WERI-Rb-1 (cell line): Measurements from ENCODE around the gene KRTAP4-7.

Source experiments
- DNase-seq: peaks from one replicate; pipeline ENCODE4 v3.0.0-alpha.2; 2020
- H3K27ac ChIP-seq: fragments of 250-450 bp; sonication (Bioruptor Pico); 2 replicates; pipeline ENCODE4 v1.5.1; 2020; ENCODE audit warnings: mild to moderate bottlenecking, moderate library complexity
- H3K27me3 ChIP-seq: fragments of 250-450 bp; sonication (Bioruptor Pico); 2 replicates; pipeline ENCODE4 v1.5.1; 2021; ENCODE audit warnings: mild to moderate bottlenecking, low read depth, moderate library complexity; ENCODE audit not compliant: insufficient read depth, severe bottlenecking
- H3K36me3 ChIP-seq: fragments of 250-450 bp; sonication (Bioruptor Pico); 2 replicates; pipeline ENCODE4 v1.5.1; 2020; ENCODE audit warnings: mild to moderate bottlenecking, moderate library complexity
- H3K4me3 ChIP-seq: 2 replicates; pipeline ENCODE4 v1.5.1; 2011; ENCODE audit warnings: low read depth, mild to moderate bottlenecking, control low read depth, low read length
- H3K9me3 ChIP-seq: fragments of 250-450 bp; sonication (Bioruptor Pico); 2 replicates; pipeline ENCODE4 v1.5.1; 2021; ENCODE audit warnings: mild to moderate bottlenecking, moderate library complexity; ENCODE audit not compliant: severe bottlenecking
- CTCF ChIP-seq: IDR thresholded peaks from 2 replicates; pipeline ENCODE4 v1.5.1; 2011; ENCODE audit warnings: low read depth, mild to moderate bottlenecking, control low read depth, inconsistent platforms, low read length

KRTAP4-7 gene

GRCh38 chr17:41133880-41134735 is 50.2 kb downstream of the KRTAP4-7 start:
- Histone ChIP-seq H3K27ac (no peak overlapping the region), H3K4me3 (no peak overlapping the region), H3K36me3 (no peaks in the 10 kb centered on the region), H3K9me3 (no peaks in the 10 kb centered on the region), H3K27me3 (peaks cover 67% of the 10 kb centered on the region)
- no peak for DNase-seq
- TF ChIP-seq CTCF: no peak
